Stimulated activated CD8-positive, alpha-beta memory T cell treated with anti-CD3 and anti-CD28 coated beads, Interleukin-12 subunit alpha, Interleukin-12 subunit beta, amount 100 ng/mL, for 1 hour (primary cell): ENCODE data around the gene DMGDH.
"Not testable (repeated sequence)": the region's sequence is repeated elsewhere in the genome, so short reads cannot be mapped to it uniquely, and the experiment has no call there.

Source experiments
- DNase-seq: peaks from one replicate; pipeline ENCODE4 v3.0.0-alpha.2; 2020; ENCODE audit warnings: low read depth

DMGDH gene

GRCh38 chr5:79011219-79011836 is 58.1 kb downstream of the DMGDH start:
- DNase-seq: no peak

- no peak for DNase-seq
Measured at GRCh38 chr5:79008362-79008761, 61.1 kb downstream of the DMGDH start.

- DNase-seq: no peak
Measured at GRCh38 chr5:79007872-79008271, 61.6 kb downstream of the DMGDH start.

- DNase-seq: no peak
Measured at GRCh38 chr5:79005936-79006631, 63.4 kb downstream of the DMGDH start.

GRCh38 chr5:79005151-79005550 is 64.3 kb downstream of the DMGDH start:
- DNase-seq: no peak

GRCh38 chr5:79002374-79002773 is 67.1 kb downstream of the DMGDH start:
- DNase-seq: no peak

GRCh38 chr5:79001471-79001870 is 68.0 kb downstream of the DMGDH start:
- no peak for DNase-seq

GRCh38 chr5:78997090-78997489 is 72.4 kb downstream of the DMGDH start:
- DNase-seq: no peak

- DNase-seq: no peak
Measured at GRCh38 chr5:78995521-78996007, 73.9 kb downstream of the DMGDH start.

- DNase-seq: no peak
Measured at GRCh38 chr5:78993165-78993564, 76.3 kb downstream of the DMGDH start.

- DNase-seq: no peak
Measured at GRCh38 chr5:78992146-78992545, 77.3 kb downstream of the DMGDH start.

GRCh38 chr5:78989080-78989479 is 80.4 kb downstream of the DMGDH start:
- DNase-seq: no peak

- DNase-seq: peak; percentile 9
Measured at GRCh38 chr5:78985725-78986223, 83.7 kb downstream of the DMGDH start.

GRCh38 chr5:78985116-78985724 is 84.3 kb downstream of the DMGDH start, which contains the start of gene ARSB:
Gene ARSB (minus strand): TSS chr5:78985310. CDS start chr5:78985248, 62 bp downstream.
- peak; percentile 9 for DNase-seq

- DNase-seq: peak; percentile 57
Measured at GRCh38 chr5:78984439-78985115, 84.9 kb downstream of the DMGDH start.

- no peak for DNase-seq
Measured at GRCh38 chr5:78983601-78984438, 85.7 kb downstream of the DMGDH start.

- not testable (repeated sequence) for DNase-seq
Measured at GRCh38 chr5:78983194-78983593, 86.3 kb downstream of the DMGDH start.

GRCh38 chr5:78979909-78980308 is 89.6 kb downstream of the DMGDH start:
- DNase-seq: no peak

GRCh38 chr5:78979117-78979742 is 90.2 kb downstream of the DMGDH start:
- no peak for DNase-seq

- no peak for DNase-seq
Measured at GRCh38 chr5:78975035-78975434, 94.4 kb downstream of the DMGDH start.

- no peak for DNase-seq
Measured at GRCh38 chr5:78974601-78975000, 94.9 kb downstream of the DMGDH start.
